Fibroblast of lung (primary cell): ENCODE measurements around the gene GLT6D1. TPM values are rescaled to one million over a fixed set of nuclear protein-coding genes. Genes with fewer than 3 reads are reported as not detected.

Source experiments
- DNase-seq, 2 donors: peaks; one replicate each; pipeline versions ENCODE4 v3.0.0 to v3.0.0-alpha.2; 2010; ENCODE audit warnings: low read depth in 2 of 2
- H2AFZ ChIP-seq: 2 replicates; pipeline ENCODE4 v1.5.1; 2012; ENCODE audit warnings: low read length, control low read depth, inconsistent platforms
- H3K27ac ChIP-seq: 2 replicates; pipeline ENCODE4 v1.5.1; 2011; ENCODE audit warnings: low read length, control low read depth; ENCODE audit not compliant: insufficient read depth
- H3K27me3 ChIP-seq: 2 replicates; pipeline ENCODE4 v1.5.1; 2011; ENCODE audit warnings: mild to moderate bottlenecking, low read length; ENCODE audit not compliant: control insufficient read depth, insufficient read depth
- H3K36me3 ChIP-seq: 2 replicates; pipeline ENCODE4 v1.5.1; 2011; ENCODE audit warnings: low read length; ENCODE audit not compliant: control insufficient read depth, insufficient read depth
- H3K4me1 ChIP-seq: 2 replicates; pipeline ENCODE4 v1.5.1; 2011; ENCODE audit warnings: low read length; ENCODE audit not compliant: control insufficient read depth, insufficient read depth; ENCODE audit errors: extremely low read depth
- H3K4me2 ChIP-seq: 2 replicates; pipeline ENCODE4 v1.5.1; 2011; ENCODE audit warnings: low read length, control low read depth; ENCODE audit not compliant: insufficient read depth; ENCODE audit errors: extremely low read depth
- H3K4me3 ChIP-seq, 4 experiments: fragments of 200-600 bp in 1 of 4; sonication (generic) in 1 of 4; replicated peaks in 1 of 4; 2 replicates each; pipeline ENCODE4 v1.5.1; 2011 to 2016; ENCODE audit warnings: low read length in 4 of 4, low read depth in 3 of 4, mild to moderate bottlenecking in 3 of 4, control low read depth in 2 of 4, inconsistent platforms in 1 of 4, mixed read lengths in 1 of 4; ENCODE audit not compliant: insufficient read depth in 1 of 4; ENCODE audit errors: control extremely low read depth in 1 of 4
- H3K79me2 ChIP-seq: 2 replicates; pipeline ENCODE4 v1.5.1; 2012; ENCODE audit warnings: mild to moderate bottlenecking, low read length, inconsistent platforms; ENCODE audit not compliant: control insufficient read depth, insufficient read depth
- H3K9ac ChIP-seq: 2 replicates; pipeline ENCODE4 v1.5.1; 2011; ENCODE audit warnings: mild to moderate bottlenecking, low read length, control low read depth; ENCODE audit not compliant: insufficient read depth
- H3K9me3 ChIP-seq: 2 replicates; pipeline ENCODE4 v1.5.1; 2012; ENCODE audit warnings: low read depth, low read length; ENCODE audit not compliant: control insufficient read depth, insufficient read depth
- H4K20me1 ChIP-seq: 2 replicates; pipeline ENCODE4 v1.5.1; 2011; ENCODE audit warnings: low read length; ENCODE audit not compliant: control insufficient read depth, insufficient read depth; ENCODE audit errors: extremely low read depth
- EZH2 ChIP-seq: IDR thresholded peaks from 2 replicates; pipeline ENCODE4 v1.5.1; 2012; ENCODE audit warnings: low read length, control low read depth, mild to moderate bottlenecking; ENCODE audit errors: missing control alignments
- polyA minus RNA-seq: library from RNA; depleted of rRNA, polyadenylated mRNA; stranded (reverse); fragments of >200 nt; gene quantifications from 2 replicates; pipeline ENCODE4 v1.2.3, GENCODE V29; 2011; ENCODE audit warnings: low replicate concordance
- polyA plus RNA-seq, 2 donors: library from polyadenylated mRNA; depleted of rRNA in 1 of 2; stranded (reverse) in 1 of 2; unstranded in 1 of 2; fragments of >200 nt; gene quantifications; 2 replicates each; pipeline ENCODE4 v1.2.1, GENCODE V29; 2011 to 2012; ENCODE audit warnings: missing spikeins in 1 of 2
- total RNA-seq: library from RNA; depleted of rRNA; stranded (reverse); fragments of >200 nt; gene quantifications from 2 replicates; pipeline ENCODE4 v1.2.1, GENCODE V29; 2014
- TF ChIP-seq, protein P1 (sequence below), 2 donors: IDR thresholded peaks in 1 of 2; conservative IDR thresholded peaks in 1 of 2; 1 replicate in 1 of 2; 2 replicates in 1 of 2; pipeline ENCODE4 v1.5.1; 2011 to 2012; ENCODE audit warnings: low read length in 2 of 2, control low read depth in 1 of 2, inconsistent platforms in 1 of 2, low read depth in 1 of 2, mild to moderate bottlenecking in 1 of 2

The GLT6D1 gene, protein sequence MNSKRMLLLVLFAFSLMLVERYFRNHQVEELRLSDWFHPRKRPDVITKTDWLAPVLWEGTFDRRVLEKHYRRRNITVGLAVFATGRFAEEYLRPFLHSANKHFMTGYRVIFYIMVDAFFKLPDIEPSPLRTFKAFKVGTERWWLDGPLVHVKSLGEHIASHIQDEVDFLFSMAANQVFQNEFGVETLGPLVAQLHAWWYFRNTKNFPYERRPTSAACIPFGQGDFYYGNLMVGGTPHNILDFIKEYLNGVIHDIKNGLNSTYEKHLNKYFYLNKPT
- total RNA-seq = not detected in 2 replicates
- not detected in 2 replicates for polyA plus RNA-seq
- polyA plus RNA-seq (2012) = not detected in 2 replicates
- not detected in 2 replicates for polyA minus RNA-seq

DNA sequence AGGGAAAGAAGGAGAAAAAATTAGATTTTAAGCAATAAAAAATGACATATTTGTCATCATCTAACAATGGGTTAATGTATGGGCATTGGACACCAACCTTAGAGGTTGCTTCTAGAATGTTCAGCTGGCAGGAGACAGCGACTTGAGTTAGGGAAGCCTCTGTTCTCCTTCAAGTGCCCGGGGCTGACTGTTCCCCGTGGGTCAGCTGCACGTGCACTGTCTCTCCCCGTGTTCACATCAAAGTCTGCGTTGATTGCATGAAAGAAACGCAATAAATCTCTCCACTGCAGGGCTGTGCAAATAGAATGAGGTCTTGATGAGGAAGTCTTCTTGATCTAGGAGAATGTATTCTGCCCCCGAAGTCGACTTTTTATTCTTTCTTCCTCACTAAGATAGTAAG, at the start of gene GLT6D1:
GLT6D1 (minus strand) TSS at position 345 of the 400 bp plus-strand sequence. CDS start 353 bp downstream, outside the sequence.
- no peaks in the 10 kb centered on the region for H3K27me3 ChIP-seq
- H3K4me2 ChIP-seq = no peak within 1 kb of the TSS
- no peak within 1 kb of the TSS for H2AFZ ChIP-seq
- H3K9ac ChIP-seq = no peak within 1 kb of the TSS
- H3K79me2 ChIP-seq = no peaks in the 10 kb centered on the region
- H3K36me3 ChIP-seq = no peaks in the 10 kb centered on the region
- H3K4me3 ChIP-seq = no peak within 1 kb of the TSS
- DNase-seq = no peak
- TF ChIP-seq EZH2 = no peak
- TF ChIP-seq, protein P1, sequence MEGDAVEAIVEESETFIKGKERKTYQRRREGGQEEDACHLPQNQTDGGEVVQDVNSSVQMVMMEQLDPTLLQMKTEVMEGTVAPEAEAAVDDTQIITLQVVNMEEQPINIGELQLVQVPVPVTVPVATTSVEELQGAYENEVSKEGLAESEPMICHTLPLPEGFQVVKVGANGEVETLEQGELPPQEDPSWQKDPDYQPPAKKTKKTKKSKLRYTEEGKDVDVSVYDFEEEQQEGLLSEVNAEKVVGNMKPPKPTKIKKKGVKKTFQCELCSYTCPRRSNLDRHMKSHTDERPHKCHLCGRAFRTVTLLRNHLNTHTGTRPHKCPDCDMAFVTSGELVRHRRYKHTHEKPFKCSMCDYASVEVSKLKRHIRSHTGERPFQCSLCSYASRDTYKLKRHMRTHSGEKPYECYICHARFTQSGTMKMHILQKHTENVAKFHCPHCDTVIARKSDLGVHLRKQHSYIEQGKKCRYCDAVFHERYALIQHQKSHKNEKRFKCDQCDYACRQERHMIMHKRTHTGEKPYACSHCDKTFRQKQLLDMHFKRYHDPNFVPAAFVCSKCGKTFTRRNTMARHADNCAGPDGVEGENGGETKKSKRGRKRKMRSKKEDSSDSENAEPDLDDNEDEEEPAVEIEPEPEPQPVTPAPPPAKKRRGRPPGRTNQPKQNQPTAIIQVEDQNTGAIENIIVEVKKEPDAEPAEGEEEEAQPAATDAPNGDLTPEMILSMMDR (conservative IDR thresholded peaks at IDR 0.05 in 1 of 2, IDR thresholded peaks at IDR 0.05 in 1 of 2; ENCODE audit: low read depth in 1 of 2, low read length in 2 of 2) = no peak
- no peak within 1 kb of the TSS for H3K27ac ChIP-seq
- H3K9me3 ChIP-seq = no peaks in the 10 kb centered on the region
- H4K20me1 ChIP-seq = no peaks in the 10 kb centered on the region
- no peaks in the 10 kb centered on the region for H3K4me1 ChIP-seq

DNA sequence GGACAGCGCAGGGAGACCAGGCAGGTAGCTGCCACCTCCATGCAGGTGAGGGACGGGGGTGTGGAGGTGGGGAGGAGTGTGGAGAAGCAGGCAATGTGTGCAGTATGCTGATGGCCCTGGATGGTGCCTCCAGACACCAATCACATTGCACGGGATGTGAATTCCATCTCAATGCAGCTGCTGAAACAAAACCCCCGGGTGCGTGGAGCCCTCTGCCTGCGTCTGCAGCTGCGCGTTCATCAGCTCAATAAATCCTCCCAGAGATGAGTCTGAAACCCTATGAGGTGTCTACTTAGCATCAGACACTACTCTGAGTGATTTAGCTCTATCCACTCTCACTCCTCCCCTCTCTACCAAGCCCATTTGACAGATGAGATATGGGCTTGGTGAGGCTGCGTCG, 49.7 kb upstream of the GLT6D1 start:
- H3K27ac ChIP-seq = no peak overlapping the region
- no peaks in the 10 kb centered on the region for H3K9me3 ChIP-seq
- no peaks in the 10 kb centered on the region for H3K79me2 ChIP-seq
- TF ChIP-seq EZH2 = no peak
- TF ChIP-seq, protein P1 (conservative IDR thresholded peaks at IDR 0.05 in 1 of 2, IDR thresholded peaks at IDR 0.05 in 1 of 2; ENCODE audit: low read depth in 1 of 2, low read length in 2 of 2) = no peak
- DNase-seq = no peak
- no peak overlapping the region for H3K4me2 ChIP-seq
- H2AFZ ChIP-seq = no peak overlapping the region
- H3K36me3 ChIP-seq = no peaks in the 10 kb centered on the region
- no peak overlapping the region for H3K9ac ChIP-seq
- no peak overlapping the region for H3K4me3 ChIP-seq
- no peaks in the 10 kb centered on the region for H4K20me1 ChIP-seq
- H3K27me3 ChIP-seq = no peaks in the 10 kb centered on the region
- H3K4me1 ChIP-seq = no peaks in the 10 kb centered on the region

DNA sequence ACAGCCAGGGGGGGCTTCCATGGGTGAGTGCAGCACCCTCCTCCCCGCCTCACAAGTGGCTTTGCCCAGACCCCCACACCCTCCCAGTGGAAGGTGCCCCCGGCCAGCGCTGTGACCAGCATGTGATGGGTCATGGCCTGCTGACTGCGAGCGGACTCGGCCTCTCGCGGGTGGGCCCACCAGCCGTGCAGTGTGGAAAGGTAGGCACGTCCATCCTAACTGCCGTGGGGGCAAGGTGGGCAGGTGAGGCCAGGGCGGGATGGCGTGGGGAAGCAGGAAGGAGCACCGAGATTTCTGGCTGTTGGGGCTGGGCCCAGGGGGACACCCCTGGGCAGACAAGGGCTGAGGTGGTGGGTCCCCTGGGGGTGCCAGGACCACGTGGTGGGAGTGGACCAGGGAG, 47.9 kb upstream of the GLT6D1 start:
- H3K4me2 ChIP-seq = no peak overlapping the region
- no peaks in the 10 kb centered on the region for H3K79me2 ChIP-seq
- DNase-seq = no peak
- H3K9me3 ChIP-seq = no peaks in the 10 kb centered on the region
- no peak overlapping the region for H2AFZ ChIP-seq
- no peaks in the 10 kb centered on the region for H3K4me1 ChIP-seq
- no peaks in the 10 kb centered on the region for H4K20me1 ChIP-seq
- H3K9ac ChIP-seq = no peak overlapping the region
- no peak overlapping the region for H3K4me3 ChIP-seq
- H3K27ac ChIP-seq = no peak overlapping the region
- no peaks in the 10 kb centered on the region for H3K36me3 ChIP-seq
- H3K27me3 ChIP-seq = no peaks in the 10 kb centered on the region
- no peak for TF ChIP-seq EZH2
- TF ChIP-seq, protein P1 (conservative IDR thresholded peaks at IDR 0.05 in 1 of 2, IDR thresholded peaks at IDR 0.05 in 1 of 2; ENCODE audit: low read depth in 1 of 2, low read length in 2 of 2) = no peak
